Measurements from ENCODE around the gene CTTN.

Gene CTTN

GRCh38 chr11:70435361-70435760, 37.0 kb downstream of the CTTN start:
- H3K4me3 ChIP-seq (ENCODE audit: low read depth, low read length) = no peak overlapping the region
- TF ChIP-seq, protein P1, sequence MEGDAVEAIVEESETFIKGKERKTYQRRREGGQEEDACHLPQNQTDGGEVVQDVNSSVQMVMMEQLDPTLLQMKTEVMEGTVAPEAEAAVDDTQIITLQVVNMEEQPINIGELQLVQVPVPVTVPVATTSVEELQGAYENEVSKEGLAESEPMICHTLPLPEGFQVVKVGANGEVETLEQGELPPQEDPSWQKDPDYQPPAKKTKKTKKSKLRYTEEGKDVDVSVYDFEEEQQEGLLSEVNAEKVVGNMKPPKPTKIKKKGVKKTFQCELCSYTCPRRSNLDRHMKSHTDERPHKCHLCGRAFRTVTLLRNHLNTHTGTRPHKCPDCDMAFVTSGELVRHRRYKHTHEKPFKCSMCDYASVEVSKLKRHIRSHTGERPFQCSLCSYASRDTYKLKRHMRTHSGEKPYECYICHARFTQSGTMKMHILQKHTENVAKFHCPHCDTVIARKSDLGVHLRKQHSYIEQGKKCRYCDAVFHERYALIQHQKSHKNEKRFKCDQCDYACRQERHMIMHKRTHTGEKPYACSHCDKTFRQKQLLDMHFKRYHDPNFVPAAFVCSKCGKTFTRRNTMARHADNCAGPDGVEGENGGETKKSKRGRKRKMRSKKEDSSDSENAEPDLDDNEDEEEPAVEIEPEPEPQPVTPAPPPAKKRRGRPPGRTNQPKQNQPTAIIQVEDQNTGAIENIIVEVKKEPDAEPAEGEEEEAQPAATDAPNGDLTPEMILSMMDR (IDR thresholded peaks at IDR 0.05; ENCODE audit: insufficient read depth, low read depth, low read length, missing control alignments) = no peak
- DNase-seq (ENCODE audit: low read depth) = no peak

GRCh38 chr11:70435765-70436500, 37.6 kb downstream of the CTTN start:
- no peak overlapping the region for H3K4me3 ChIP-seq (ENCODE audit: low read depth, low read length)
- no peak for DNase-seq (ENCODE audit: low read depth)
- TF ChIP-seq, protein P1 (IDR thresholded peaks at IDR 0.05; ENCODE audit: insufficient read depth, low read depth, low read length, missing control alignments) = no peak

DNA sequence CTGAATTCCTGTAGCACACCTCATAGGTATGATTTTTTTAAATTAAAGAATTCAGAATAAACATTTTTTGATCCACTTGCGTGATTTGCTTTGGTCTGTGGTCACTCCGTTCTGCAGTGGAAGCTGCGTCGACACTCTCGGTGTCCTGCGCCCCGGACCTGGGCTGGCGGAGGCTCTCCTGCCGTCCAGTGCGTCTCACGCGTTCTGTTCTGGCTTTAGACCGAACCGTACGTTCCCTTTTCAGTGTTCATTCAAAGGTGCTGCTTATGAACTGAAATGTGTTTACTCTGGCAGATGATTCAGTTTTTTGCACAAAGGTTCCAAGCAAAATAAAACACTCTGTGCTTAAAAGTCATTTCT, 38.2 kb downstream of the CTTN start:
- DNase-seq (ENCODE audit: low read depth) = no peak
- TF ChIP-seq, protein P1 (IDR thresholded peaks at IDR 0.05; ENCODE audit: insufficient read depth, low read depth, low read length, missing control alignments) = no peak
- no peak overlapping the region for H3K4me3 ChIP-seq (ENCODE audit: low read depth, low read length)

- H3K4me3 ChIP-seq (ENCODE audit: low read depth, low read length) = no peak overlapping the region
- DNase-seq (ENCODE audit: low read depth) = peak; percentile 83
Observed at GRCh38 chr11:70437111-70437784, 38.9 kb downstream of the CTTN start.

GRCh38 chr11:70440206-70440605, 41.9 kb downstream of the CTTN start:
- TF ChIP-seq, protein P1 (IDR thresholded peaks at IDR 0.05; ENCODE audit: insufficient read depth, low read depth, low read length, missing control alignments) = no peak
- no peak for DNase-seq (ENCODE audit: low read depth)
- no peak overlapping the region for H3K4me3 ChIP-seq (ENCODE audit: low read depth, low read length)

More at GRCh38 chr11:70437111-70437784, 38.9 kb downstream of the CTTN start:
- TF ChIP-seq, protein P1 (IDR thresholded peaks at IDR 0.05; ENCODE audit: insufficient read depth, low read depth, low read length, missing control alignments) = no peak

GRCh38 chr11:70443773-70444030, 45.4 kb downstream of the CTTN start:
- TF ChIP-seq, protein P1 (IDR thresholded peaks at IDR 0.05; ENCODE audit: insufficient read depth, low read depth, low read length, missing control alignments) = no peak
- no peak for DNase-seq (ENCODE audit: low read depth)
- no peak overlapping the region for H3K4me3 ChIP-seq (ENCODE audit: low read depth, low read length)

DNA sequence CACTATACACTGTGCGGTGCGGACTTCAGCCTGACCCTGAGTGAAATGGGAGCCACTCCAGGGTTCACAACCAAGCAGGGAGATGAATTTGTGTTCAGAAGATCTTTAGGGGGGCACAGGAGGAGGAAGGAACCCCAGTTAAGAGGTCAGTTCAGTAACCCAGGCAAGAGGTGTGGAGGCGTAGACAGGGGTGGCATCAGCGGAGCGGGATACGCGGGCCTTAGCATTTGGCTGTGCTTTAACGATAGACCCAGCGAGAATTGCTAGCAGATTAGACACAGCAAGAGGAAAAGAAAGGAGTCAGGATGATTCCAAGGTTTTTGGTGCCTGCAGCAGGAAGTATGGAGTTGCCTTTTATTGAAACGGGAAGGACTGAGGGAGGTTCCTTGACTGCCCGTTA, 46.8 kb downstream of the CTTN start:
- H3K4me3 ChIP-seq (ENCODE audit: low read depth, low read length) = no peak overlapping the region
- DNase-seq (ENCODE audit: low read depth) = no peak
- TF ChIP-seq, protein P1 (IDR thresholded peaks at IDR 0.05; ENCODE audit: insufficient read depth, low read depth, low read length, missing control alignments) = no peak

Measured in GM12865 (cell line).